Mesothelial cell of epicardium (in vitro differentiated cells): ENCODE data around the gene MYO1D. TPM values are rescaled to one million over a fixed set of nuclear protein-coding genes. Genes with fewer than 3 reads are reported as not detected.
"Not testable (repeated sequence)": the region's sequence is repeated elsewhere in the genome, so short reads cannot be mapped to it uniquely, and the experiment has no call there.

Experiments
- DNase-seq, 2 experiments: peaks; one replicate each; pipeline ENCODE4 v3.0.0; 2021; ENCODE audit warnings: low spot score in 2 of 2; ENCODE audit not compliant: unreplicated experiment in 2 of 2
- H3K27ac Mint-ChIP-seq: 2 replicates; pipeline ENCODE4 v1.8.0; 2021; ENCODE audit warnings: mixed read lengths
- H3K27me3 Mint-ChIP-seq: 2 replicates; pipeline ENCODE4 v1.8.0; 2021; ENCODE audit warnings: low read depth, mixed read lengths
- H3K36me3 Mint-ChIP-seq: 2 replicates; pipeline ENCODE4 v1.8.0; 2021; ENCODE audit warnings: mixed read lengths
- H3K4me1 Mint-ChIP-seq: 2 replicates; pipeline ENCODE4 v1.8.0; 2021; ENCODE audit warnings: mixed read lengths
- H3K4me3 Mint-ChIP-seq: 2 replicates; pipeline ENCODE4 v1.8.0; 2021; ENCODE audit warnings: mild to moderate bottlenecking, moderate library complexity, mixed read lengths
- H3K9me3 Mint-ChIP-seq: 2 replicates; pipeline ENCODE4 v1.8.0; 2021; ENCODE audit warnings: mixed read lengths
- total RNA-seq: library from RNA; stranded (reverse); gene quantifications from 3 replicates; pipeline ENCODE4 v1.2.1, GENCODE V29; 2021
- TF ChIP-seq, protein P1 (sequence below): fragments of 200-600 bp; sonication (generic); IDR thresholded peaks from one replicate; pipeline ENCODE4 v1.5.0; 2021; ENCODE audit warnings: antibody characterized with exemption; ENCODE audit not compliant: unreplicated experiment

MYO1D gene
- total RNA-seq, 1 donor from 2014 or later: 48.6 TPM

DNA sequence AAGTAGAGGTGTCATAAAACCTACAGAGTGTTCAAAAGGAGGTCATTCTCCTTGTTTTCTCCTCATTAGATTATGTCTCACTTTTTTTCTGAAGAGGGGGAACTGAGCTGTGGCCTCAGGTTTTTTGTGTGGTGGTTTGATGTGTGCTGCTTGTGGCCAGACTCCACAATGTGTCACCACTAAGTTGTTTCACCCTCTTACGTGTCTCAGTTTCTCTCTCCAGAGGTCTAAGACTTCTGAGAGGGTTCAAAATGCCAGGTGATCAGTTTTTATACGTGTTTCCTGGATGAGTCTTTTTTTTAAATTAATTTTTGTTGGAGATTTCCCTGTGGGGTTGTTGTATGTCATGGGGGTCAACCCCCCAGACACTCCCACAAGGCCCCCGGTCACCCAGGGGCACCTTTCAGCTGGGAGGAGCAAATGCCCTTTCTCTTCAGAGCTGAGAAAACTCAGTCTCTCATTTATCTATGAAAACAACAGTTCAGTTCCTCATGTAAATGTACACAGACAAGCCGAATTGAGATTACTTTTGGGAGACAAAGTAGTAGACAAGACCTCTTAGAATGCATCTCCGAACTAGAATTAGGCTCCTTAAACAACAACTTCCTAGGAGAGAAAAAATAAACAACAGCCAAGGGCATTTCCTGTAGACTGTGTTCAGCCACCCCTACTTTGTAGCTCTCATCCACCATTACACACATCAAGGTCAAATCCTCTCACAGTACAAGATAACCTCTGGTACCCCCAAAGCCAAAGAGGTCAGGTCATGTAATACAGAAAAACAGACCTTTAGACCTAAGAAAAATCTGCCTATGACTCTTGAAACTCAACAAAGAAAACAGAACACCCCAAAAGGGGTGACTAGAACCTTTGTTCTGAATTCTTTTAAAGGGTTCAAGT, 27.1 kb upstream of the MYO1D start:
- no peak overlapping the region for H3K4me3 Mint-ChIP-seq
- H3K27ac Mint-ChIP-seq: no peak overlapping the region
- H3K27me3 Mint-ChIP-seq: peaks cover 3% of the 10 kb centered on the region

GRCh38 chr17:32901743-32902142, 24.8 kb upstream of the MYO1D start:
- H3K27ac Mint-ChIP-seq: no peak overlapping the region
- no peak for DNase-seq
- peaks cover 3% of the 10 kb centered on the region for H3K27me3 Mint-ChIP-seq
- H3K4me1 Mint-ChIP-seq: peaks cover 7% of the 10 kb centered on the region
- H3K4me3 Mint-ChIP-seq: no peak overlapping the region
- TF ChIP-seq, protein P1, sequence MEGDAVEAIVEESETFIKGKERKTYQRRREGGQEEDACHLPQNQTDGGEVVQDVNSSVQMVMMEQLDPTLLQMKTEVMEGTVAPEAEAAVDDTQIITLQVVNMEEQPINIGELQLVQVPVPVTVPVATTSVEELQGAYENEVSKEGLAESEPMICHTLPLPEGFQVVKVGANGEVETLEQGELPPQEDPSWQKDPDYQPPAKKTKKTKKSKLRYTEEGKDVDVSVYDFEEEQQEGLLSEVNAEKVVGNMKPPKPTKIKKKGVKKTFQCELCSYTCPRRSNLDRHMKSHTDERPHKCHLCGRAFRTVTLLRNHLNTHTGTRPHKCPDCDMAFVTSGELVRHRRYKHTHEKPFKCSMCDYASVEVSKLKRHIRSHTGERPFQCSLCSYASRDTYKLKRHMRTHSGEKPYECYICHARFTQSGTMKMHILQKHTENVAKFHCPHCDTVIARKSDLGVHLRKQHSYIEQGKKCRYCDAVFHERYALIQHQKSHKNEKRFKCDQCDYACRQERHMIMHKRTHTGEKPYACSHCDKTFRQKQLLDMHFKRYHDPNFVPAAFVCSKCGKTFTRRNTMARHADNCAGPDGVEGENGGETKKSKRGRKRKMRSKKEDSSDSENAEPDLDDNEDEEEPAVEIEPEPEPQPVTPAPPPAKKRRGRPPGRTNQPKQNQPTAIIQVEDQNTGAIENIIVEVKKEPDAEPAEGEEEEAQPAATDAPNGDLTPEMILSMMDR: no peak
- H3K36me3 Mint-ChIP-seq: no peaks in the 10 kb centered on the region
- no peaks in the 10 kb centered on the region for H3K9me3 Mint-ChIP-seq

More for the DNA sequence above, 27.1 kb upstream of the MYO1D start:
- Mint-ChIP-seq H3K36me3 (no peaks in the 10 kb centered on the region), H3K9me3 (no peaks in the 10 kb centered on the region), H3K4me1 (no peaks in the 10 kb centered on the region)
- TF ChIP-seq, protein P1: no peak
- DNase-seq: no peak

DNA sequence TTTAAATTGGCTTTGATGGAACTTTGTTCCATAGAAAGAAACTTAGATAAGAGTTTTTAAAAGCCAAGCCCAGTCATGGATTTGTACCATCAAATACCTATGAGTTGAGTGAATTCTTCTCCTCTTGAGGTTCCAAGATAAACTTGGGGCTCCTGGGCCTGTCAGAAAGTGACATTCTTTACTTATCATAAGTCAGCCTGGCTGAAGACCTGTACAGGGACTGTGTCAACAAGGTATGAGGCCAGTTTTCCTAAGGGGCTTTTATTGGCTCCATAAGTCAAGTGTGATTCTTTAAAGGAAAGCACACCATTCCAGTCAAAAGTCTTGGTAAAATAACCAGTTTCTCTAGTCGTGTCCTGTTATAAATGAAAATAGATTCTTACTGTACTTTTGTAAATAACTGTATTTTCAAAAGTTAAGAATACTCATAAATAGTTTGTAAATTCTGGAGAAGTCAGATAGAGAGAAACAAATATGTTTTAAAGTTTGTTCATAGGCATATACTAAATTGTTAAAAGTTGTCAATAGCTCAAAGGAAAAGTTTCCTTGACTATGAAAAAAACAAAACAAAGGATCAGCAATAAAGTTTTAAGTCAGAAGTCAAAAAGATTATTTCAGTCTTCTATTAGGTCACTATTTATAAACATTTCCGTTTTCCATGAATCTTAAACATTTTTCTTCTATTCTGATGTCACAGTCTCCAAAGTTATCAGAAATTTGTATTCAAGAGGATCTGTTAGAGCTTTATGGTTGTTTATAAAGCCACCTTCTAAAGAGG, 22.5 kb upstream of the MYO1D start:
- TF ChIP-seq, protein P1: no peak
- peaks cover 7% of the 10 kb centered on the region for H3K4me1 Mint-ChIP-seq
- DNase-seq: no peak
- H3K4me3 Mint-ChIP-seq: no peak overlapping the region
- H3K36me3 Mint-ChIP-seq: no peaks in the 10 kb centered on the region
- no peaks in the 10 kb centered on the region for H3K27me3 Mint-ChIP-seq
- H3K9me3 Mint-ChIP-seq: no peaks in the 10 kb centered on the region
- H3K27ac Mint-ChIP-seq: no peak overlapping the region

DNA sequence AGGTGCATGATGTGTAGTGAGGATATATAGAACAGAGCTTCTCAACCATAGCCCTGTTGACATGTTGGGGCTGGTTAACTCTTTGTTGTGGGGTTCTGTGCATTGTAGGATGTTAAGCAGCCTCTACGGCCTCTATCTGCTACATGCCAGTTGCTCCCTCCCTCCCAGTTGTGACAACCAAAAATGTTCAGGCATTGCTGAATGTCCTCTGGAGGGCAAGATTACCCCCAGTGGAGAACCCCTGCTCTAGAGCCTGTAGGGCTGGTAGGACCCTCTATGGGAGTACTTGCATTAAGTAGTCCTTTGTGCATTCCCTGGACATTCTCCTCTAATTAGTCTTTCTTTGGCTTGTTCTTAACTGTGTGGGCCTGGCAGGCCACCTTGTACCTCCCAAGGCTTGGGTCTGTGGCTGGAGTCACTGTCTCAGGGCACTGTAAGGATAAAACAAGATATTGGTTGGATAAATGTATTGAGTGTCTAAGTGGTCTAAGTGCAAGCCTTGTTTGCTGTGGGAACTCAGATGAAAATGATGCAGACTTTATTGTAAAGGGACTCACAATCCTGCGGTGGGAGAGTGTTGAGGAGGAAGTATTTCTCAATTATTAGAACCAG, 19.8 kb upstream of the MYO1D start:
- DNase-seq: no peak
- peaks cover 7% of the 10 kb centered on the region for H3K4me1 Mint-ChIP-seq
- no peaks in the 10 kb centered on the region for H3K9me3 Mint-ChIP-seq
- no peaks in the 10 kb centered on the region for H3K36me3 Mint-ChIP-seq
- no peaks in the 10 kb centered on the region for H3K27me3 Mint-ChIP-seq
- no peak overlapping the region for H3K4me3 Mint-ChIP-seq
- H3K27ac Mint-ChIP-seq: no peak overlapping the region
- TF ChIP-seq, protein P1: no peak

GRCh38 chr17:32894245-32894644, 17.3 kb upstream of the MYO1D start:
- Mint-ChIP-seq H3K9me3 (no peaks in the 10 kb centered on the region), H3K4me1 (peaks cover 7% of the 10 kb centered on the region), H3K36me3 (no peaks in the 10 kb centered on the region), H3K27ac (no peak overlapping the region), H3K4me3 (no peak overlapping the region), H3K27me3 (no peaks in the 10 kb centered on the region)
- peak in 1 of 2 experiments; percentile 0 for DNase-seq
- TF ChIP-seq, protein P1: no peak

DNA sequence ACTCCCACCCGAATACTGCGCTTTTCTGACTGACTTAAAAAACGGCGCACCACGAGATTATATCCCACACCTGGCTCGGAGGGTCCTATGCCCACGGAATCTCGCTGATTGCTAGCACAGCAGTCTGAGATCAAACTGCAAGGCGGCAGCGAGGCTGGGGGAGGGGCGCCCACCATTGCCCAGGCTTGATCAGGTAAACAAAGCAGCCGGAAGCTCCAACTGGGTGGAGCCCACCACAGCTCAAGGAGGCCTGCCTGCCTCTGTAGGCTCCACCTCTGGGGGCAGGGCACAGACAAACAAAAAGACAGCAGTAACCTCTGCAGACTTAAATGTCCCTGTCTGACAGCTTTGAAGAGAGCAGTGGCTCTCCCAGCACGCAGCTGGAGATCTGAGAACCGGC, 10.5 kb upstream of the MYO1D start:
- H3K27ac Mint-ChIP-seq, H3K36me3 Mint-ChIP-seq, H3K4me3 Mint-ChIP-seq, H3K4me1 Mint-ChIP-seq, H3K9me3 Mint-ChIP-seq, DNase-seq, H3K27me3 Mint-ChIP-seq: not testable (repeated sequence)

- not testable (repeated sequence) for H3K36me3 Mint-ChIP-seq, H3K27ac Mint-ChIP-seq, H3K9me3 Mint-ChIP-seq, H3K4me1 Mint-ChIP-seq, H3K27me3 Mint-ChIP-seq, DNase-seq, H3K4me3 Mint-ChIP-seq
Observed at GRCh38 chr17:32886951-32887350, 10.0 kb upstream of the MYO1D start.
